H1 (cell line): ENCODE results near the gene PRPS1. TPM values are rescaled to one million over a fixed set of nuclear protein-coding genes. Genes with fewer than 3 reads are reported as not detected.

Experiments
- CTCF ChIA-PET: fragments of 300-600 bp; sonication (Branson Sonifier 250); formaldehyde crosslinking; loops from one replicate; lab custom pipeline; 2021; ENCODE audit not compliant: partially characterized antibody; lab: Charles Lee
- POLR2A ChIA-PET: fragments of 300-600 bp; sonication (Branson Sonifier 250); formaldehyde crosslinking; loops from one replicate; lab custom pipeline; 2021; ENCODE audit warnings: inconsistent platforms; ENCODE audit not compliant: partially characterized antibody; lab: Charles Lee
- DNase-seq, 2 experiments: peaks; one replicate each; pipeline versions ENCODE4 v3.0.0 to v3.0.0-alpha.2; 2010 to 2022; ENCODE audit warnings: low spot score in 2 of 2, low read depth in 1 of 2, mixed read lengths in 1 of 2
- FAIRE-seq: peaks from 2 replicates; lab custom pipeline; 2011; peaks lifted over from hg19 to GRCh38; lab: Jason Lieb, UNC
- H2AFZ ChIP-seq: 2 replicates; pipeline ENCODE4 v1.8.1; 2012; ENCODE audit warnings: low read length, inconsistent platforms
- H2AK5ac ChIP-seq: 2 replicates; pipeline ENCODE4 v1.6.1; 2013; ENCODE audit warnings: low read depth, low read length
- H2BK120ac ChIP-seq: replicated peaks from 2 replicates; pipeline ENCODE3; 2013; ENCODE audit warnings: low read depth, low read length, inconsistent platforms
- H2BK12ac ChIP-seq: 2 replicates; pipeline ENCODE4 v1.6.1; 2013; ENCODE audit warnings: low read depth, low read length
- H2BK15ac ChIP-seq: 2 replicates; pipeline ENCODE4 v1.6.1; 2013; ENCODE audit warnings: low read length
- H2BK20ac ChIP-seq: 2 replicates; pipeline ENCODE4 v1.6.1; 2013; ENCODE audit warnings: low read length
- H2BK5ac ChIP-seq: 2 replicates; pipeline ENCODE4 v1.6.1; 2013; ENCODE audit warnings: low read depth, low read length
- H3K14ac ChIP-seq: 2 replicates; pipeline ENCODE4 v1.6.1; 2013; ENCODE audit warnings: inconsistent platforms; ENCODE audit not compliant: insufficient read length
- H3K18ac ChIP-seq: 2 replicates; pipeline ENCODE4 v1.6.1; 2013; ENCODE audit warnings: low read length; ENCODE audit errors: extremely low read depth
- H3K23ac ChIP-seq: 2 replicates; pipeline ENCODE4 v1.6.1; 2013; ENCODE audit warnings: inconsistent platforms; ENCODE audit not compliant: insufficient read length
- H3K23me2 ChIP-seq: 2 replicates; pipeline ENCODE4 v1.6.1; 2013; ENCODE audit warnings: low read depth, low read length
- H3K27ac ChIP-seq: 2 replicates; pipeline ENCODE4 v1.6.1; 2011; ENCODE audit warnings: low read depth, low read length, inconsistent platforms
- H3K27me3 ChIP-seq, 4 experiments: replicated peaks in 1 of 4; 1 replicate in 1 of 4; 2 replicates in 3 of 4; pipeline versions ENCODE4 v1.6.1 to v1.8.1; 2011 to 2013; ENCODE audit warnings: low read length in 3 of 4, mild to moderate bottlenecking in 3 of 4, inconsistent platforms in 2 of 4, mixed read lengths in 2 of 4, moderate library complexity in 1 of 4; ENCODE audit not compliant: control insufficient read depth in 3 of 4, insufficient read depth in 3 of 4; ENCODE audit errors: extremely low read depth in 1 of 4
- H3K36me3 ChIP-seq, 4 experiments: 2 replicates each; pipeline versions ENCODE4 v1.6.1 to v1.8.1; 2011 to 2013; ENCODE audit warnings: mild to moderate bottlenecking in 4 of 4, low read length in 3 of 4, moderate library complexity in 2 of 4, control low read depth in 1 of 4, inconsistent platforms in 1 of 4; ENCODE audit not compliant: insufficient read depth in 4 of 4, control insufficient read depth in 2 of 4
- H3K4ac ChIP-seq: replicated peaks from 2 replicates; pipeline ENCODE3; 2013; ENCODE audit warnings: low read length, low read depth, mixed read lengths, inconsistent platforms; ENCODE audit not compliant: insufficient read length
- H3K4me1 ChIP-seq, 4 experiments: replicated peaks in 1 of 4; 1 replicate in 1 of 4; 2 replicates in 3 of 4; pipeline versions ENCODE4 v1.6.1 to v1.8.1; 2011 to 2013; ENCODE audit warnings: low read length in 3 of 4, inconsistent platforms in 2 of 4, mixed read lengths in 1 of 4; ENCODE audit not compliant: insufficient read depth in 4 of 4, control insufficient read depth in 3 of 4
- H3K4me2 ChIP-seq, 2 experiments: 2 replicates each; pipeline versions ENCODE4 v1.6.1 to v1.8.1; 2011 to 2013; ENCODE audit warnings: low read depth in 2 of 2, low read length in 2 of 2, control low read depth in 1 of 2, inconsistent platforms in 1 of 2, mild to moderate bottlenecking in 1 of 2; ENCODE audit not compliant: insufficient read depth in 1 of 2
- H3K4me3 ChIP-seq, 4 experiments: fragments of 200-600, 300-600 bp in 1 of 4; sonication (generic), shearing (Covaris generic), sonication (Bioruptor Twin) in 1 of 4; 2 replicates each; pipeline versions ENCODE4 v1.5.1 to v1.8.1; 2011 to 2016; ENCODE audit warnings: low read length in 4 of 4, low read depth in 3 of 4, control low read depth in 2 of 4, inconsistent platforms in 2 of 4, mild to moderate bottlenecking in 2 of 4, mixed read lengths in 1 of 4, moderate library complexity in 1 of 4; ENCODE audit not compliant: insufficient read depth in 2 of 4; ENCODE audit errors: extremely low read depth in 1 of 4
- H3K56ac ChIP-seq: replicated peaks from 2 replicates; pipeline ENCODE3; 2013; ENCODE audit warnings: low read depth, mild to moderate bottlenecking, mixed read lengths, low read length, inconsistent platforms; ENCODE audit not compliant: insufficient read length
- H3K79me1 ChIP-seq: 2 replicates; pipeline ENCODE4 v1.6.1; 2013; ENCODE audit warnings: low read depth, low read length, control low read depth
- H3K79me2 ChIP-seq, 2 experiments: 2 replicates each; pipeline versions ENCODE4 v1.6.1 to v1.8.1; 2012 to 2013; ENCODE audit warnings: low read length in 2 of 2, mild to moderate bottlenecking in 2 of 2, inconsistent platforms in 1 of 2; ENCODE audit not compliant: insufficient read depth in 2 of 2, control insufficient read depth in 1 of 2
- H3K9ac ChIP-seq, 4 experiments: replicated peaks in 1 of 4; 1 replicate in 1 of 4; 2 replicates in 3 of 4; pipeline versions ENCODE4 v1.6.1 to v1.8.1; 2011 to 2013; ENCODE audit warnings: low read depth in 3 of 4, low read length in 3 of 4, control low read depth in 2 of 4, mild to moderate bottlenecking in 2 of 4, moderate library complexity in 2 of 4, inconsistent platforms in 1 of 4; ENCODE audit errors: extremely low read depth in 1 of 4
- H3K9me3 ChIP-seq, 2 experiments: 2 replicates each; pipeline versions ENCODE4 v1.6.1 to v1.8.1; 2012 to 2013; ENCODE audit warnings: mild to moderate bottlenecking in 2 of 2, moderate library complexity in 2 of 2, control low read depth in 1 of 2, inconsistent platforms in 1 of 2, low read depth in 1 of 2, low read length in 1 of 2, mixed read lengths in 1 of 2; ENCODE audit not compliant: insufficient read depth in 2 of 2
- H4K20me1 ChIP-seq, 2 experiments: replicated peaks in 1 of 2; 2 replicates each; pipeline versions ENCODE3 to v1.8.1; 2011 to 2013; ENCODE audit warnings: inconsistent platforms in 2 of 2, low read length in 2 of 2, mild to moderate bottlenecking in 1 of 2; ENCODE audit not compliant: insufficient read depth in 2 of 2, control insufficient read depth in 1 of 2
- H4K5ac ChIP-seq: 2 replicates; pipeline ENCODE4 v1.6.1; 2013; ENCODE audit warnings: low read length, low read depth, mixed read lengths, inconsistent platforms; ENCODE audit not compliant: insufficient read length
- H4K8ac ChIP-seq: 2 replicates; pipeline ENCODE4 v1.8.0; 2013; ENCODE audit warnings: mild to moderate bottlenecking, moderate library complexity, low read length, inconsistent platforms; ENCODE audit not compliant: insufficient read depth; ENCODE audit errors: extremely low read depth
- H4K91ac ChIP-seq: replicated peaks from 2 replicates; pipeline ENCODE3; 2013; ENCODE audit warnings: low read length, mixed read lengths, inconsistent platforms; ENCODE audit not compliant: insufficient read length
- BRCA1 ChIP-seq: IDR thresholded peaks from 2 replicates; pipeline ENCODE4 v1.6.1; 2012; ENCODE audit warnings: low read depth, low read length, improper control_type of control experiment
- CTBP2 ChIP-seq: IDR thresholded peaks from 2 replicates; pipeline ENCODE4 v1.7.0; 2011; ENCODE audit warnings: borderline replicate concordance, mild to moderate bottlenecking, moderate library complexity, mixed read lengths, low read length; ENCODE audit not compliant: insufficient read depth, insufficient read length
- GTF2F1 ChIP-seq: IDR thresholded peaks from 2 replicates; pipeline ENCODE4 v1.6.1; 2012; ENCODE audit warnings: low read depth, low read length, improper control_type of control experiment, borderline replicate concordance
- MAX ChIP-seq: IDR thresholded peaks from 2 replicates; pipeline ENCODE4 v1.6.1; 2012; ENCODE audit warnings: inconsistent platforms
- NANOG ChIP-seq: IDR thresholded peaks from 2 replicates; pipeline ENCODE4 v1.6.1; 2011; ENCODE audit warnings: low read length, low read depth, mild to moderate bottlenecking, inconsistent platforms; ENCODE audit not compliant: insufficient read depth, poor library complexity, severe bottlenecking
- SIN3A ChIP-seq, 2 experiments: IDR thresholded peaks in 1 of 2; conservative IDR thresholded peaks in 1 of 2; 2 replicates each; pipeline ENCODE4 v1.6.1; 2011 to 2012; ENCODE audit warnings: low read length in 2 of 2, improper control_type of control experiment in 1 of 2, low read depth in 1 of 2, mild to moderate bottlenecking in 1 of 2
- SIRT6 ChIP-seq: IDR thresholded peaks from one replicate; pipeline ENCODE4 v1.7.1; 2012; ENCODE audit warnings: low read length, inconsistent platforms
- TEAD4 ChIP-seq: IDR thresholded peaks from 2 replicates; pipeline ENCODE4 v1.6.1; 2012; ENCODE audit warnings: low read depth, low read length, inconsistent platforms, mixed read lengths
- WGBS, 2 experiments: shearing (Covaris generic) in 1 of 2; methylation state at CpG; one replicate each; pipeline versions ENCODE4 v1.1.6 to v1.1.7; 2013 to 2015; ENCODE audit warnings: low lambda C conversion rate in 2 of 2, mixed read lengths in 2 of 2, inconsistent platforms in 1 of 2, low coverage in 1 of 2, missing lambda C conversion rate in 1 of 2; ENCODE audit not compliant: insufficient replicate concordance in 2 of 2, insufficient coverage in 1 of 2, insufficient read length in 1 of 2; ENCODE audit errors: extremely low coverage in 1 of 2, missing lambda C conversion rate in 1 of 2; 5-methylcytosine and 5-hydroxymethylcytosine counted together
- polyA plus RNA-seq, 7 experiments: library from polyadenylated mRNA; depleted of rRNA in 3 of 7; stranded (reverse) in 5 of 7; unstranded in 2 of 7; fragments of >200 nt in 5 of 7; fragments of 200-250 nt in 2 of 7; gene quantifications; 1 replicate in 5 of 7; 2 replicates in 1 of 7; 4 replicates in 1 of 7; pipeline versions ENCODE4 v1.2.1 to v1.2.3, GENCODE V29; 2011 to 2013; ENCODE audit warnings: missing spikeins in 2 of 7, mixed read lengths in 2 of 7
- total RNA-seq: library from RNA; stranded (reverse); fragmentation: NEBNext Ultra II Directional; extraction: Animal tissue kit (Norgen Biotek cat#: 25700); gene quantifications from 2 replicates; pipeline ENCODE4 v1.2.1, GENCODE V29; 2021
- TF ChIP-seq, protein P1 (sequence below): IDR thresholded peaks from 2 replicates; pipeline ENCODE4 v1.6.1; 2011; ENCODE audit warnings: low read length, improper control_type of control experiment

PRPS1 gene
- total and polyA plus RNA-seq, 2 of the 8 experiments (the other 6 are each of a cell fraction or from before 2014, with no cell fraction given), result 90.1 to 110 TPM

DNA sequence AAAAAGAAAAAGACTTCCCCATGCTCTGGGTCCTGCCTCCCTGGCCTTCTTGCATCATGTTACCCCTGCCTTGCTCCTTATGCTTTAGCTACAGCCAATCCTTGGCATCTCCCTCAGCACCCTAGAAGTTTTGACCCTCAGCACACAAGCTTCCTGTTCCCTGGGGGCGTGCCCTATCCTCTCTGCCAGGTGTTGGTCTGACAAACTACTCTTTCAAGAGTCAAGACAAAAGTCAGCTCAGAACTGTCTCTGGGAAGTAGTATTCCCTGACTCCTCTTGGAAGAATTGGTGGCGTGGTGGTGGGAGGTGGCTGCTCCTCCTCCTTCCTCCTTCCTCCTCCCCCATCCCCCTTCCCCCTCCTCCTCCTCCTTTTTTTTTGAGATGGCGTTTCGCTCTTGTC lies 41.0 kb downstream of the PRPS1 start:
- DNase-seq (no peak), FAIRE-seq (no peak)
- Histone ChIP-seq H3K4me2 (no peak overlapping the region), H4K91ac (no peak overlapping the region), H2BK120ac (no peak overlapping the region), H3K4me3 (no peak overlapping the region), H3K18ac (no peak overlapping the region; the same call in 1 of the 2 replicates), H4K5ac (no peak overlapping the region), H3K23ac (no peak overlapping the region), H4K8ac (no peak overlapping the region), H3K36me3 (no peaks in the 10 kb centered on the region), H4K20me1 (no peaks in the 10 kb centered on the region), H3K27ac (no peak overlapping the region), H2AFZ (no peak overlapping the region), H3K79me2 (no peaks in the 10 kb centered on the region), H3K9ac (no peak overlapping the region), H3K23me2 (no peaks in the 10 kb centered on the region), H2BK20ac (no peak overlapping the region), H2BK15ac (no peak overlapping the region), H2BK12ac (no peak overlapping the region), H3K4ac (no peak overlapping the region), H3K79me1 (no peaks in the 10 kb centered on the region), H3K56ac (no peak overlapping the region), H2AK5ac (no peak overlapping the region), H3K27me3 (no peaks in the 10 kb centered on the region), H3K14ac (no peak overlapping the region), H3K4me1 (peaks cover 0 to 5% (median 1%) of the 10 kb centered on the region in 4 experiments; a peak in 3 of 7 replicates), H3K9me3 (no peaks in the 10 kb centered on the region), H2BK5ac (no peak overlapping the region)
- TF ChIP-seq SIN3A (conservative IDR thresholded peaks at IDR 0.05 in 1 of 2, IDR thresholded peaks at IDR 0.05 in 1 of 2; ENCODE audit: low read depth in 1 of 2, low read length in 2 of 2) (no peak), MAX (no peak), BRCA1 (no peak), GTF2F1 (no peak), NANOG (no peak), SIRT6 (no peak), CTBP2 (no peak), TEAD4 (no peak)
- TF ChIP-seq, protein P1, sequence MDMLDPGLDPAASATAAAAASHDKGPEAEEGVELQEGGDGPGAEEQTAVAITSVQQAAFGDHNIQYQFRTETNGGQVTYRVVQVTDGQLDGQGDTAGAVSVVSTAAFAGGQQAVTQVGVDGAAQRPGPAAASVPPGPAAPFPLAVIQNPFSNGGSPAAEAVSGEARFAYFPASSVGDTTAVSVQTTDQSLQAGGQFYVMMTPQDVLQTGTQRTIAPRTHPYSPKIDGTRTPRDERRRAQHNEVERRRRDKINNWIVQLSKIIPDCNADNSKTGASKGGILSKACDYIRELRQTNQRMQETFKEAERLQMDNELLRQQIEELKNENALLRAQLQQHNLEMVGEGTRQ, result no peak
- POLR2A ChIA-PET, result interaction anchor here (1.6 to 1.7 kb wide), 2 partner anchors 12 to 62 kb away, joined by 4 to 11 read pairs; no protein-coding TSS in a partner anchor
- 20% methylated on average over 1 of the region's 4 CpGs; no CpG with 5 or more reads in 1 of the 2 experiments for WGBS, 2 experiments
- CTCF ChIA-PET, result interaction anchor here (0.5 to 29.5 kb wide), 6 partner anchors 9 to 278 kb away, joined by 3 to 325 read pairs (median 14); partner anchors contain the start of genes NCBP2L and TSC22D3
